Activated naive CD4-positive, alpha-beta T cell treated with anti-CD3 and anti-CD28 coated beads, Interleukin-2, amount 50 U/mL, for 72 hours (primary cell): ENCODE results near the gene YJEFN3. TPM values are rescaled to one million over a fixed set of nuclear protein-coding genes. Genes with fewer than 3 reads are reported as not detected.
A peak's percentile ranks its signal among the peaks of the same experiment; 100 is the strongest.

Experiments
- ATAC-seq, 2 donors: fragments of 150-1000 bp; cut with Tn5 transposase; 2 replicates each; pipeline ENCODE4 v1.10.0; 2021; ENCODE audit warnings: mild to moderate bottlenecking in 2 of 2, moderate library complexity in 2 of 2
- DNase-seq, 2 donors: peaks; one replicate each; pipeline ENCODE4 v3.0.0; 2021 to 2022; ENCODE audit warnings: low spot score in 2 of 2
- H3K27ac Mint-ChIP-seq, 2 donors: one replicate each; pipeline ENCODE4 v1.8.0; 2022; ENCODE audit warnings: mild to moderate bottlenecking in 2 of 2, mixed read lengths in 2 of 2
- H3K36me3 Mint-ChIP-seq, 2 donors: one replicate each; pipeline ENCODE4 v1.8.0; 2022; ENCODE audit warnings: mixed read lengths in 2 of 2
- H3K9me3 Mint-ChIP-seq, 2 donors: one replicate each; pipeline ENCODE4 v1.8.0; 2022; ENCODE audit warnings: mixed read lengths in 2 of 2
- total RNA-seq, 2 donors: library from RNA; stranded (reverse); gene quantifications; one replicate each; pipeline ENCODE4 v1.2.3, GENCODE V29; 2022

YJEFN3 gene
- total RNA-seq, 2 donors from 2014 or later = 5.7 to 11.3 TPM

GRCh38 chr19:19578252-19578651 lies 49.5 kb downstream of the YJEFN3 start:
- DNase-seq (no peak), ATAC-seq (no peak)
- Mint-ChIP-seq H3K36me3 (peaks cover 0 to 3% of the 10 kb centered on the region in 2 donors), H3K27ac (no peak overlapping the region), H3K9me3 (no peaks in the 10 kb centered on the region)

GRCh38 chr19:19579533-19580361 lies 51.0 kb downstream of the YJEFN3 start:
- DNase-seq (no peak), ATAC-seq (no peak)
- H3K36me3 Mint-ChIP-seq = no peaks in the 10 kb centered on the region
- H3K9me3 Mint-ChIP-seq = no peaks in the 10 kb centered on the region
- peak overlapping the region; percentile 46 to 72 for H3K27ac Mint-ChIP-seq

- ATAC-seq = no peak
- Mint-ChIP-seq H3K9me3 (no peaks in the 10 kb centered on the region), H3K27ac (no peak overlapping the region)
These were observed 51.7 kb downstream of the YJEFN3 start for GRCh38 chr19:19580418-19580817.

GRCh38 chr19:19581391-19581790 lies 52.7 kb downstream of the YJEFN3 start:
- Mint-ChIP-seq H3K9me3 (no peaks in the 10 kb centered on the region), H3K27ac (peak overlapping the region in 1 of 2 donors; percentile 88), H3K36me3 (no peaks in the 10 kb centered on the region)
- DNase-seq (no peak), ATAC-seq (no peak)

More at GRCh38 chr19:19580418-19580817, 51.7 kb downstream of the YJEFN3 start:
- H3K36me3 Mint-ChIP-seq = no peaks in the 10 kb centered on the region
- no peak for DNase-seq

GRCh38 chr19:19582471-19582870 lies 53.8 kb downstream of the YJEFN3 start:
- DNase-seq (no peak), ATAC-seq (no peak)
- H3K36me3 Mint-ChIP-seq = no peaks in the 10 kb centered on the region
- peak overlapping the region in 1 of 2 donors; percentile 14 for H3K27ac Mint-ChIP-seq
- no peaks in the 10 kb centered on the region for H3K9me3 Mint-ChIP-seq

GRCh38 chr19:19584356-19584755 lies 55.6 kb downstream of the YJEFN3 start:
- DNase-seq (no peak), ATAC-seq (no peak)
- H3K9me3 Mint-ChIP-seq = no peaks in the 10 kb centered on the region
- peaks cover 0 to 12% of the 10 kb centered on the region in 2 donors for H3K36me3 Mint-ChIP-seq
- H3K27ac Mint-ChIP-seq = no peak overlapping the region

Other genes with a start within 250 kb of the YJEFN3 start
- 10 to 100 TPM; 55.1 to 55.4 TPM for gene SUGP1, start 208.4 kb upstream of the YJEFN3 start, total RNA-seq
- gene MAU2, start 208.1 kb upstream of the YJEFN3 start, total RNA-seq = 10 to 100 TPM; 36.0 to 62.2 TPM
- gene GATAD2A, start 123.2 kb upstream of the YJEFN3 start, total RNA-seq = 100 to 1,000 TPM; 122 to 134 TPM
- 1 to 10 TPM; 3.8 to 5.5 TPM for gene TSSK6, start 13.4 kb upstream of the YJEFN3 start, total RNA-seq
- gene NDUFA13, start 12.7 kb upstream of the YJEFN3 start, total RNA-seq = 100 to 1,000 TPM; 358 to 407 TPM
- gene CILP2, start 9.4 kb downstream of the YJEFN3 start, total RNA-seq = under 1 TPM; 0.25 to 0.31 TPM
- 10 to 100 TPM; 27.6 to 37.3 TPM for gene PBX4, start 89.8 kb downstream of the YJEFN3 start, total RNA-seq
- 100 to 1,000 TPM in 1 of 2 donors, 10 to 100 TPM in 1; 35.4 to 122 TPM for gene LPAR2, start 99.3 kb downstream of the YJEFN3 start, total RNA-seq
- gene GMIP, start 114.7 kb downstream of the YJEFN3 start, total RNA-seq = 100 to 1,000 TPM in 1 of 2 donors, 10 to 100 TPM in 1; 69.7 to 106 TPM
- gene ATP13A1, start 134.8 kb downstream of the YJEFN3 start, total RNA-seq = 10 to 100 TPM; 35.6 to 83.0 TPM
- 10 to 100 TPM; 66.9 to 79.6 TPM for gene ZNF101, start 139.9 kb downstream of the YJEFN3 start, total RNA-seq
- 10 to 100 TPM in 1 of 2 donors, 1 to 10 TPM in 1; 7.3 to 11.6 TPM for gene ZNF14, start 204.2 kb downstream of the YJEFN3 start, total RNA-seq